Peyer's patch (tissue), 4 donors: Measurements from ENCODE around the gene C11orf97. TPM values are rescaled to one million over a fixed set of nuclear protein-coding genes. Genes with fewer than 3 reads are reported as not detected.

ENCODE experiments used
- DNase-seq, 3 donors: peaks; one replicate each; pipeline ENCODE4 v3.0.0-alpha.2; 2017 to 2019
- H3K27ac ChIP-seq, 4 donors: fragments of 200-600 bp; sonication (generic); one replicate each; pipeline ENCODE4 v1.5.1; 2016 to 2019
- H3K27me3 ChIP-seq, 2 donors: fragments of 200-600 bp; sonication (generic); one replicate each; pipeline ENCODE4 v1.5.1; 2019
- H3K36me3 ChIP-seq, 3 donors: fragments of 200-600 bp; sonication (generic); one replicate each; pipeline ENCODE4 v1.5.1; 2016 to 2019
- H3K4me1 ChIP-seq, 4 donors: fragments of 200-600 bp; sonication (generic); one replicate each; pipeline ENCODE4 v1.5.1; 2016 to 2019
- H3K4me3 ChIP-seq, 4 donors: fragments of 200-600 bp; sonication (generic); 1 replicate in 3 of 4; 2 replicates in 1 of 4; pipeline ENCODE4 v1.5.1; 2016 to 2019; ENCODE audit warnings: mild to moderate bottlenecking in 1 of 4
- H3K9me3 ChIP-seq, 4 donors: fragments of 200-600 bp; sonication (generic); one replicate each; pipeline ENCODE4 v1.5.1; 2016 to 2019; ENCODE audit warnings: mild to moderate bottlenecking in 1 of 4
- CTCF ChIP-seq, 6 experiments: fragments of 450-650 bp in 4 of 6; fragments of 200-600 bp in 2 of 6; sonication (generic) in 1 of 6; IDR thresholded peaks; one replicate each; pipeline ENCODE4 v1.5.1; 2017 to 2019; ENCODE audit warnings: antibody characterized with exemption in 6 of 6, mild to moderate bottlenecking in 3 of 6, moderate library complexity in 1 of 6
- POLR2A ChIP-seq, 2 donors: fragments of 450-650 bp; IDR thresholded peaks; one replicate each; pipeline ENCODE4 v1.5.1; 2017; ENCODE audit warnings: antibody characterized with exemption in 2 of 2, mild to moderate bottlenecking in 2 of 2, moderate library complexity in 2 of 2
- total RNA-seq, 4 donors: library from RNA; depleted of rRNA; stranded (reverse); fragments of >200 nt; gene quantifications; one replicate each; pipeline ENCODE4 v1.1.0, GENCODE V29; 2016

Gene C11orf97
- total RNA-seq, 4 donors from 2014 or later = not detected

GRCh38 chr11:94559361-94559760 lies 47.1 kb downstream of the C11orf97 start:
- H3K9me3 ChIP-seq = no peaks in the 10 kb centered on the region
- no peak overlapping the region for H3K27ac ChIP-seq
- no peak for DNase-seq
- H3K4me1 ChIP-seq = peaks cover 0 to 7% (median 0%) of the 10 kb centered on the region in 4 donors
- H3K4me3 ChIP-seq = no peak overlapping the region
- H3K36me3 ChIP-seq = no peaks in the 10 kb centered on the region
- H3K27me3 ChIP-seq = no peaks in the 10 kb centered on the region
- TF ChIP-seq CTCF (IDR thresholded peaks at IDR 0.05) (no peak), POLR2A (IDR thresholded peaks at IDR 0.05) (no peak)

GRCh38 chr11:94560834-94561233 lies 48.6 kb downstream of the C11orf97 start:
- no peak for DNase-seq
- Histone ChIP-seq H3K9me3 (no peaks in the 10 kb centered on the region), H3K36me3 (no peaks in the 10 kb centered on the region), H3K27ac (no peak overlapping the region), H3K27me3 (no peaks in the 10 kb centered on the region), H3K4me3 (no peak overlapping the region), H3K4me1 (peaks cover 0 to 7% (median 0%) of the 10 kb centered on the region in 4 donors)
- TF ChIP-seq CTCF (IDR thresholded peaks at IDR 0.05) (no peak), POLR2A (IDR thresholded peaks at IDR 0.05) (no peak)

- Histone ChIP-seq H3K27me3 (no peaks in the 10 kb centered on the region), H3K36me3 (no peaks in the 10 kb centered on the region), H3K27ac (no peak overlapping the region), H3K4me1 (peaks cover 0 to 7% (median 0%) of the 10 kb centered on the region in 4 donors), H3K4me3 (no peak overlapping the region), H3K9me3 (no peaks in the 10 kb centered on the region)
- TF ChIP-seq CTCF (IDR thresholded peaks at IDR 0.05) = peak in 1 of 6 experiments; percentile 18
- TF ChIP-seq POLR2A (IDR thresholded peaks at IDR 0.05) = no peak
- no peak for DNase-seq
These were observed 51.1 kb downstream of the C11orf97 start for GRCh38 chr11:94563176-94563847.

- TF ChIP-seq POLR2A (IDR thresholded peaks at IDR 0.05) = no peak
- no peak for TF ChIP-seq CTCF (IDR thresholded peaks at IDR 0.05)
These were observed 51.7 kb downstream of the C11orf97 start for GRCh38 chr11:94563848-94564467.

GRCh38 chr11:94567181-94567670 lies 55.0 kb downstream of the C11orf97 start, which contains the start of gene PIWIL4:
TSS of gene PIWIL4 (plus strand) at chr11:94567368. CDS start at chr11:94567519, 151 bp downstream.
- TF ChIP-seq POLR2A (IDR thresholded peaks at IDR 0.05) = no peak
- TF ChIP-seq CTCF (IDR thresholded peaks at IDR 0.05) = no peak
- H3K4me3 ChIP-seq = no peak within 1 kb of the TSS
- H3K36me3 ChIP-seq = no peaks in the 10 kb centered on the region
- H3K27me3 ChIP-seq = no peaks in the 10 kb centered on the region
- H3K27ac ChIP-seq = no peak within 1 kb of the TSS
- peaks cover 0 to 7% (median 0%) of the 10 kb centered on the region in 4 donors for H3K4me1 ChIP-seq
- DNase-seq = no peak
- H3K9me3 ChIP-seq = no peaks in the 10 kb centered on the region

More at GRCh38 chr11:94563848-94564467, 51.7 kb downstream of the C11orf97 start:
- H3K4me1 ChIP-seq = peaks cover 0 to 7% (median 0%) of the 10 kb centered on the region in 4 donors
- H3K27ac ChIP-seq = no peak overlapping the region
- H3K9me3 ChIP-seq = no peaks in the 10 kb centered on the region
- H3K36me3 ChIP-seq = no peaks in the 10 kb centered on the region
- no peak for DNase-seq
- H3K27me3 ChIP-seq = no peaks in the 10 kb centered on the region
- no peak overlapping the region for H3K4me3 ChIP-seq
